ENCODE measurements around the gene RGL3. TPM values are rescaled to one million over a fixed set of nuclear protein-coding genes. Genes with fewer than 3 reads are reported as not detected.

Gene RGL3
- total RNA-seq, 2 experiments from 2014 or later: not detected

GRCh38 chr19:11365557-11366117 lies 53.5 kb downstream of the RGL3 start:
- intact Hi-C loops (cut with micrococcal nuclease): no loop called here

GRCh38 chr19:11364935-11365334 lies 54.2 kb downstream of the RGL3 start:
- intact Hi-C loops (cut with micrococcal nuclease): no loop called here
- no peak for TF ChIP-seq CTCF (IDR thresholded peaks at IDR 0.05)
- POLR2A ChIA-PET: no interaction called here
- no peaks in the 10 kb centered on the region for H3K9me3 Mint-ChIP-seq
- DNase-seq (no peak), ATAC-seq (no peak)
- CTCF ChIA-PET: no interaction called here
- no peaks in the 10 kb centered on the region for H3K4me1 Mint-ChIP-seq (ENCODE audit: low read depth)
- H3K27me3 Mint-ChIP-seq: no peaks in the 10 kb centered on the region
- no peak overlapping the region for H3K4me3 Mint-ChIP-seq
- H3K36me3 Mint-ChIP-seq (ENCODE audit: low read depth): peaks cover 11% of the 10 kb centered on the region
- no peak overlapping the region for H3K27ac Mint-ChIP-seq

More at GRCh38 chr19:11365557-11366117, 53.5 kb downstream of the RGL3 start:
- Mint-ChIP-seq H3K27me3 (no peaks in the 10 kb centered on the region), H3K27ac (no peak overlapping the region), H3K36me3 (ENCODE audit: low read depth) (peaks cover 12% of the 10 kb centered on the region), H3K4me3 (no peak overlapping the region), H3K4me1 (ENCODE audit: low read depth) (no peaks in the 10 kb centered on the region), H3K9me3 (no peaks in the 10 kb centered on the region)
- POLR2A ChIA-PET: no interaction called here
- no peak for TF ChIP-seq CTCF (IDR thresholded peaks at IDR 0.05)
- DNase-seq (no peak), ATAC-seq (no peak)
- CTCF ChIA-PET: no interaction called here

GRCh38 chr19:11364296-11364904 lies 54.7 kb downstream of the RGL3 start:
- no peak overlapping the region for H3K4me3 Mint-ChIP-seq
- intact Hi-C loops (cut with micrococcal nuclease): no loop called here
- no peaks in the 10 kb centered on the region for H3K9me3 Mint-ChIP-seq
- ATAC-seq (no peak), DNase-seq (no peak)
- no peaks in the 10 kb centered on the region for H3K4me1 Mint-ChIP-seq (ENCODE audit: low read depth)
- TF ChIP-seq CTCF (IDR thresholded peaks at IDR 0.05): no peak
- H3K27me3 Mint-ChIP-seq: no peaks in the 10 kb centered on the region
- H3K36me3 Mint-ChIP-seq (ENCODE audit: low read depth): peaks cover 8% of the 10 kb centered on the region
- H3K27ac Mint-ChIP-seq: no peak overlapping the region
- CTCF ChIA-PET: no interaction called here
- POLR2A ChIA-PET: interaction anchor here (1.4 kb wide), 1 partner anchor 10 kb away, joined by 3 read pairs; the partner anchor contains the start of gene SWSAP1

GRCh38 chr19:11363881-11364280 lies 55.2 kb downstream of the RGL3 start:
- no peaks in the 10 kb centered on the region for H3K27me3 Mint-ChIP-seq
- no peak for TF ChIP-seq CTCF (IDR thresholded peaks at IDR 0.05)
- no peaks in the 10 kb centered on the region for H3K9me3 Mint-ChIP-seq
- ATAC-seq (no peak), DNase-seq (no peak)
- H3K4me3 Mint-ChIP-seq: no peak overlapping the region
- no peaks in the 10 kb centered on the region for H3K4me1 Mint-ChIP-seq (ENCODE audit: low read depth)
- H3K36me3 Mint-ChIP-seq (ENCODE audit: low read depth): peaks cover 5% of the 10 kb centered on the region
- ChIA-PET CTCF (interaction anchor here (1.1 kb wide), 1 partner anchor 18 kb away, joined by 3 read pairs; no protein-coding TSS in a partner anchor), POLR2A (interaction anchor here (1.4 kb wide), 1 partner anchor 11 kb away, joined by 3 read pairs; the partner anchor contains the start of gene SWSAP1)
- intact Hi-C loops (cut with micrococcal nuclease): no loop called here
- no peak overlapping the region for H3K27ac Mint-ChIP-seq

Data from activated CD8-positive, alpha-beta T cell treated with anti-CD3 and anti-CD28 coated beads for 36 hours (primary cell).